ENCODE data around the gene KLRG1. TPM values are rescaled to one million over a fixed set of nuclear protein-coding genes. Genes with fewer than 3 reads are reported as not detected.

The KLRG1 gene
- polyA plus RNA-seq, 2 of the 4 experiments (the other 2 are of a cell fraction): 5.1 to 9.4 TPM

- Histone ChIP-seq H3K4me1 (peaks cover 19% of the 10 kb centered on the region), H3K9me3 (no peaks in the 10 kb centered on the region), H3K4me2 (peak overlapping the region; percentile 78), H3K4me3 (peak overlapping the region; percentile 100), H3K27ac (peak overlapping the region; percentile 90 to 93)
- under 1% methylated on average over 7 of the region's 7 CpGs for WGBS (ENCODE audit: missing lambda C conversion rate)
- FAIRE-seq: no peak
- POLR2A ChIA-PET: interaction anchor here (0.5 to 3.2 kb wide), 9 partner anchors 11 to 307 kb away, joined by 3 to 22 read pairs (median 4); partner anchors contain the start of genes PHC1 and RIMKLB
- DNase-seq (ENCODE audit: low read depth in 1 of 2, low spot score in 1 of 2): no peak
- CTCF ChIA-PET: interaction anchor here (0.8 to 3.2 kb wide), 10 partner anchors 13 to 273 kb away, joined by 3 to 21 read pairs (median 4); partner anchors contain the start of gene KLRG1
- peak; percentile 34 to 47; a peak in 5 of 6 replicates for ATAC-seq
- TF ChIP-seq FOSL2 (IDR thresholded peaks at IDR 0.05) (no peak), FOSL2 (CRISPR knock-in tag; IDR thresholded peaks at IDR 0.05) (no peak), BCL3 (IDR thresholded peaks at IDR 0.05) (0 out of 3 replicates have a peak, but pooled peaks have one; percentile 3), HOXB5 (CRISPR knock-in tag; IDR thresholded peaks at IDR 0.05) (no peak), MAFK (IDR thresholded peaks at IDR 0.05; ENCODE audit: partially characterized antibody) (peak; percentile 71)
Observed at GRCh38 chr12:8950221-8950527, 39.2 kb upstream of the KLRG1 start.

- TF ChIP-seq NR3C1 (IDR thresholded peaks at IDR 0.05) (no peak), KDM1A (IDR thresholded peaks at IDR 0.05; ENCODE audit: low read depth) (no peak), HOXB5 (CRISPR knock-in tag; IDR thresholded peaks at IDR 0.05) (no peak), ATOH8 (CRISPR knock-in tag; IDR thresholded peaks at IDR 0.05; ENCODE audit: low read depth) (no peak), EP300 (IDR thresholded peaks at IDR 0.05) (no peak)
- Histone ChIP-seq H3K4me1 (peaks cover 19% of the 10 kb centered on the region), H3K9me3 (no peaks in the 10 kb centered on the region), H3K4me3 (peak overlapping the region; percentile 100), H3K27ac (peak overlapping the region; percentile 90 to 93), H3K4me2 (peak overlapping the region; percentile 78)
- FAIRE-seq (no peak), ATAC-seq (no peak), DNase-seq (ENCODE audit: low read depth in 1 of 2, low spot score in 1 of 2) (no peak)
- ChIA-PET CTCF (interaction anchor here (0.6 to 3.2 kb wide), 3 partner anchors 87 to 253 kb away, joined by 3 to 21 read pairs (median 19); no protein-coding TSS in a partner anchor), POLR2A (interaction anchor here (3.2 kb wide), 1 partner anchor 37 kb away, joined by 22 read pairs; the partner anchor contains the start of gene PHC1)
- WGBS (ENCODE audit: missing lambda C conversion rate): 36% methylated on average over 9 of the region's 9 CpGs
Observed at GRCh38 chr12:8950702-8951478, 38.5 kb upstream of the KLRG1 start.

GRCh38 chr12:8951744-8952143, 37.6 kb upstream of the KLRG1 start:
- CTCF ChIA-PET: interaction anchor here (2.5 to 3.2 kb wide), 2 partner anchors 86 to 98 kb away, joined by 19 to 21 read pairs; no protein-coding TSS in a partner anchor
- ATAC-seq (no peak), DNase-seq (ENCODE audit: low read depth in 1 of 2, low spot score in 1 of 2) (no peak), FAIRE-seq (no peak)
- H3K9me3 ChIP-seq: no peaks in the 10 kb centered on the region
- H3K4me2 ChIP-seq: no peak overlapping the region
- H3K4me3 ChIP-seq: no peak overlapping the region
- POLR2A ChIA-PET: no interaction called here
- TF ChIP-seq BCL3 (IDR thresholded peaks at IDR 0.05) (no peak), RCOR1 (IDR thresholded peaks at IDR 0.05; ENCODE audit: low read depth, low read length) (no peak), PHF8 (IDR thresholded peaks at IDR 0.05; ENCODE audit: borderline replicate concordance, low read depth) (no peak), REST (IDR thresholded peaks at IDR 0.05) (no peak), HOXB5 (CRISPR knock-in tag; IDR thresholded peaks at IDR 0.05) (no peak), CTCF (IDR thresholded peaks at IDR 0.05) (no peak), FOSB (CRISPR knock-in tag; IDR thresholded peaks at IDR 0.05) (no peak), EP300 (IDR thresholded peaks at IDR 0.05) (no peak), FOSL2 (IDR thresholded peaks at IDR 0.05) (no peak), FOSL2 (CRISPR knock-in tag; IDR thresholded peaks at IDR 0.05) (no peak)
- WGBS (ENCODE audit: missing lambda C conversion rate): 90% methylated on average over 1 of the region's 1 CpG
- H3K27ac ChIP-seq: no peak overlapping the region
- peaks cover 19% of the 10 kb centered on the region for H3K4me1 ChIP-seq
